Stimulated activated CD8-positive, alpha-beta memory T cell treated with anti-CD3 and anti-CD28 coated beads, Interleukin-15, amount 100 ng/mL, for 4 hours (primary cell): ENCODE data around the gene CRPPA.

Source experiments
- DNase-seq, 2 donors: peaks; one replicate each; pipeline ENCODE4 v3.0.0-alpha.2; 2020; ENCODE audit warnings: low read depth in 2 of 2

CRPPA gene

DNA sequence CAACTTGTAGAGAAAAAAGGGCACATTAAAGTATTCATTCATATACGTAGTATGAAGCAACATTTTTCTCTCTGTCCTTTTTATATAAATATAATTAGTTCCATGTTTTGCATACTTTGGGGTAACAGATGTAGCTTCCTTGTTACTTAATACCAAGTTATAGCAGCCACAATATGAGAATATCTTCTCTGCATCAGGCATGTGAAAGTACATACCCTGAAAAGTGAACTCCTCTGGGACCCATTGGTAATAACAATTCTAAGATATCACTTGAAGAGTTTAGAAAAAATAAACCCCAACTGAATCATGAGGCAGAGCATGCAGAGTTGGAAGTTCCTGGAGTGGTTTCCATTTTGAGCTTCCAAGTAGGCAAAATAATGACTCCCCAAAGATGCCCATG is 2.4 kb upstream of the CRPPA start:
- DNase-seq = no peak

DNA sequence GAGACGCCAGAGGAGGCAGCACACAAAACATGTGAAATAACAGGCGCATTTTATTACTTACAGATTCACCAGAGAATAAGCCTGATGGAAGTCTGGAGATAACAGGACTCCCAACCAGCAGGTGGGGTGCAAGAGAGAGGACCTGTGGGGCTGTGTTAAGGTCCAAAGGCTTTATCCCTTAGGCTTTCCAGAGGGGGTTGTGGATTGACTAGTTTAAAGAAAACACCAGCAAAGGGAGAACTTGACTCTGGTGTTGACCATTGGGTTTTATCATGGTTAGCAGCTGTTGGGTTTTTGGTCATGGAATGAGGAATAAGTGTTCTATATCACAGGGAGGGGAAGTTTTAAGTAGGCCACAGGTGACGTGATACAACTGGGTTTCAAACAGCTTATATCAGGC is 1.6 kb upstream of the CRPPA start:
- no peak for DNase-seq

DNA sequence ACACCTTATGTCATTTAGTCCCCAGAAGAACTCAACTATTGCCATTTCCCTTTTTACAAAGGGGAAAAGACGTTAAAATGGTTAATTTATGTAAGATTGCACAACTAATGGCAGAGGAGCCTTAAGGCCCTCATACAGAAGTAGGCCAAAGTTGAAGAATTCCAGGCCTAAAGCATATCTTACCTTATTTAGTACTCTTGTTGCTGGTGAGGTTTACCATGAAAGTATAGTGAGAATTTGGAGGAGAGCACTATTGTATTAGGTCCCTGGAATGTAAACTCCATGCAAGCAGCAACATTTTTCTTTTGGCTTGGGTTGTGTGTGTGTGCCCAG is 731 bp upstream of the CRPPA start:
- no peak for DNase-seq

DNA sequence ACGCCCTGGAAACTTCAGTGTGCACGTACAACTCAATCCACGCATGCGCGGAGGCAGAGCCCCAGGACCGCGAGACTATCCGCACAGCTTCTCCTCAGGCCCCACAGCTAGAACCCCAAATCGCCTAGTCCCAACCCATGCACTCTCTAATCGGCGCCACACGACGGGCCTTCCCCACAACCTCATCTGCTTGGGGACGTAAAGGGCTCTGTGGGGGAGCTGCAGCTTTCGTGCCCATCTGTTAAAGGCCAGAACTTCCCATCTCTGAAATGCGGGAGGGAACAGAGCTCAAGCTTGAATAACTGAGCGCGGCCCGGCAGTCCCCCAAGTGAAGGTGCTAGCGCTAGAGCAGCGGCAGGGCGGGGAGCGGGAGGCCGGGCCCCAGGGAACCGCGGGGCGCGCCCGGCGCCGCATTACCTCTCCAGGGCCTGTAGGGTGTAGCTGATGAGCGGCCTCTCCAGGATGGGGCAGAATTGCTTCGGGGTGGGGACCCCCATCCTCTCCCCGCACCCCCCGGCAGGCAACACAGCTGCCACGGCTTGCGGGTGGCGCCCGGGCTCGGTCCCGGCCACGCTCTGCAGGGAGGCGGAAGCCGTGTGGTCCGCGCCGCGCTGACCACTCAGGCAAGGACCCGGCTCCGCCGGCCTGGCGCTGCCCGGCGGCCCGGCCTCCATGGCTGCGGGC is 547 bp downstream of the CRPPA start:
- peak; percentile 70 to 74 for DNase-seq

DNA sequence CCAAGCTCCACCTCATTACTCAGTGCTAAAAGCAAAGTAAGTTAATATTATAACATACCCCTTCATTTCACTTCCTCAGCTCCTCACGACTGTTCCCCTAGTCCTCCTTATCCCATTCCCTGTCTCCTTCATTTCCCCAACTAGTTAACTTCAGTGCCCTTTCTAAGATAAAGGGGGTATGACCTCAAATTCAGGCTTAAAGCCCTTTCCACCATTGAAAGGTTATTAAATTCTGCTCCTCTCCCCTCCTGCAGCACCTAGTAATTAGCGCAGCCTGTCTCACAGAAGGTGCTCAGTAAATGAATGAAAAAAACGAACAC is 1.0 kb downstream of the CRPPA start:
- DNase-seq = no peak

DNA sequence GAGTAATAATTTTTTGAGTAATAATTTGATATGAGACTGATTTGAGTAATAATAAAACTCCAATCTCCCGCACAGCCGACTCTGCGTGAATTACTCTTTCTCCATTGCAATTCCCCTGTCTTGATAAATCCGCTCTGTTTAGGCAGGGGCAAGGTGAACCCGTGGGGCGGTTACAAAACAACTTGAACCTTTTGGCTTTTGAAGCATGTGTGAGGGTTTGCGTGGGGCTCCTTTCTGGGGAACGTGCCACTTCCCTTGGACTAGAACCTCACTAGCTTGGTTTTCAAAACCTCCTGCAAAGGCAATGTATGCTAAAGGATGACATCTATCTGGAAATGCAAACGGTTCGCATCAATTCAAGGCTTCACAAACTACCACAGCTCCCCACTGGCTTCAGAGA is 1.5 kb downstream of the CRPPA start:
- DNase-seq = no peak

DNA sequence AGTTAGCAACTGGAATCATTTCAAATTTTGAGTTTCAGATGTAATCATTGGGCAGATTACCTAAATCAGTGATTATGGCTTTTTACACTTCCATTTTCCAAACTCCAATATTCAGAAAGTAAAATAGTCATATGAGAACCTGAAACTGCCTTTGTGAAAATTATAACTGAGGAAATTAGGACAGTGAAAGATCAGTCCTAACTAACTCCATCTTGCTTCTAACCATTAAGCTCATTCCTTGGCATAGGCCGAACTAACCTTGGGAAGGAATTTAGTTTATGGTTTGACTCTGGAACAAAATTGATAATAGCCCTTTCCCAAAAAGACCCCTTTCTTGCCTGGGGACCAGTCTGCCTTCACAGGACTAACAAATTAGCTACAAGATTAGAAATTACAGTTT is 2.2 kb downstream of the CRPPA start:
- no peak for DNase-seq

DNA sequence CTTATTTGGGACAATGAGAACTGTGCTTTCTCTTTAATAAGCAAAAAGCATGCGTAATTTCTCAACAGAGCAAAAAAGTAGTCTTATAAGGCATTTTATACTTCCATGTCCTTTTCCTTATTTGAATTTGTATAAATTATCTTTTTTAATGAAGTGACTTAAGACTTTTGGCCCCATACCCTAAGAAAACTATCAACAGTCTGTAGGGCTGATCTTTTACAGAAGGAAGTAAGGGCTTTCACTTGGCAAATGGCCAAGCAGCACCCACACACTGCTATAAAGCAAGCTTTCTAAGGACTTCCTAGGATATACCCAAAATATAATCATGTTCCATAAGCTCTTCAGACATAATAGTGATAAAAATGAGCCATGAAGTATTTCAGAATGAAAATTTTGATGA is 3.4 kb downstream of the CRPPA start:
- DNase-seq = no peak

DNA sequence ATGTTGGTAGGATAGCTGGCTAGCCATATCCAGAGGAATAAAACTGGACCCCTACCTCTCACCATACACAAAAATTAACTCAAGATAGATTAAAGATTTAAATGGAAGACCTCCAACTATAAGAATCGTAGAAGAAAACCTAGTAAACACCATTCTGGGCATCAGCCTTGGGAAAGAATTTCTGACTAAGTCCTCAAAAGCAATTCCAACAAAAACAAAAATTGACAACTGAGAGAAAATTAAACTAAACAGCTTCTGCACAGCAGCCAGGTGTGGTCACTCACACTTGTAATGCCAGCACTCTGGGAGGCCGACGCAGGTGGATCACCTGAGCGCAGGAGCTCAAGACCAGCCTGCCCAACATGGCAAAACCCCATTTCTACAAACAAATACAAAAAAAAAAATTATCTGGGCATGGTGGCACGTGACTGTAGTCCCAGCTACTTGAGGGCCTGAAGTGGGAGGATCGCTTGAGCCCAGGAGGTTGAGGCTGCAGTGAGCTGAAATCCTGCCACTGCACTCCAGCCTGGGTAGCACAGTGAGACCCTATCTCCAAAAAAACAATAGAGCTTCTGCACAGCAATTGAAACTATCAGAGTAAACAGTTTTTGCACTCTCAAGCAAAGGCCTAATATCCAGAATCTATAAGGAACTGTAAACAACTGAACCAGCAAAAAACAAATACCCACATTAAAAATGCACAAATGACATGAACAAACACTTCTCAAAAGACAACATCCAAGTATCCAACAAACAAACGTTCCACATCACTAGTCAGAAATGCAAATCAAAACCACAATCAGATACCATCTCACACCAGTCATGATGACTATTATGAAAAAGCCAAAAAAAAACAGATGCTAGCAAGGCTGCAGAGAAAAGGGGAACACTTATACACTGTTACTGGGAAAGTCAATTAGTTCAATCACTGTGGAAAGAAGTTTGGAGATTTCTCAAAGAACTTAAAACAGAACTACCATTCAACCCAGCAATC is 4.8 kb downstream of the CRPPA start:
- no peak for DNase-seq

DNA sequence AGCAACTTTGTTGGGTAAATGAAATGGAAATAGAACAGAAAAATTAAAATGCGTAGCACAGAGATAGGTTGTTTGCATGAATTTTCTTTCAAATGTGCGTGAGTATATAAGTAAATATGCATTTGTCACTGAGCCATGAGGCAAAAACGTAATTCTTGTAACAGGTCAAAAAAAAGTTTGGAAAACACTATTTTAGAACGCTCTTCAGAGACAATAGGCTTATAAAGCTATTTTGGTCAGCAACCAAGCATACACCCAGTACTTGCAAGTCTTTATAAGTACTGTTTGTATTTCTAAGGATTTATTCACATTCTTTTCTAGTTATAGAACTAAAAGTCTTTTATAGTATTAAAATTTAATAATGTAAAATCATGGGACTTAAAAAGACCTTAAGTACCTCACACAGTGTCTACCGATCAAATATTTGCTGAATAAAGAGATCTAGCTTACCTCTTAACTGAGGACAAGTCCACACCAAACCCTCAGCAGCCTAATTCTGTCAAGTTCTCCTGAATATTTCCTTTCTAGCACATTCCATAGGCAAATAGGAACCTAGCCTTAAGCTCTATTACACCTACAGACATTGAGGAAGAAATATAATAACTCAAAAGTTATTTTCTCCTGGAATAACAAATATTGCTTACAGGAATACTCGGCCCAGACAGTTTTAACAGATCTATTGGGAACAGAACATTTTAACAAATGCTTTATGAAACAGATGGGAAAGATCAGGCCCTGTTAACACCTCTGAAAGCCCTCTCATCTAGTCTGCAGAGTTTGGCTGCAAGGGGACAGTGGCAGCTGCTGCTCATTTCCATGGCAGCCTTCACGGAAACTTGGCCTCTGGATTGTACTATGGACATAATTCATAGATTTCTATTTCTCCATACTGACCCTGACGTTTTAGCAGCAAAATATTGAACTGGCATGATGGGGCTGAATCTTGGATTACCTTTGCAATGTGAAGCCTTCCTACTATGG is 8.8 kb downstream of the CRPPA start:
- DNase-seq = no peak

DNA sequence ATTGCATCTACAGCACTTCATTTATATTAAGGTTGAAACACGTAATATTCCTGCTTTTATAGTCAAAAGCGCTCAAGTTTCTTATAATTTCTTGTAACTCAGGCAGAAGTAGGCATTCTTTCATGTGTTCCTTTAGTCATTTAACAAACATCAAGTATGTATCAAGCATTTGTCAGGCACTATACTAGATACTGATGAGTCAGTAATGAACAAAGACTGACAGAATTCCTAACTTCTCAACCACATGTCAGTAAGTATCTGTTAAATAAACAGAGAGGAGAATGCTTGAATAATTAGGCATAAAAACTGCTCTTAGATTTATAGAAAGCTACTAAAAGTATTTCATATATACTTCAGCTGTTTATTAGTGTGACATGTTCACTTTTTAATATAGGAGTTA is 9.9 kb downstream of the CRPPA start:
- DNase-seq = no peak

DNA sequence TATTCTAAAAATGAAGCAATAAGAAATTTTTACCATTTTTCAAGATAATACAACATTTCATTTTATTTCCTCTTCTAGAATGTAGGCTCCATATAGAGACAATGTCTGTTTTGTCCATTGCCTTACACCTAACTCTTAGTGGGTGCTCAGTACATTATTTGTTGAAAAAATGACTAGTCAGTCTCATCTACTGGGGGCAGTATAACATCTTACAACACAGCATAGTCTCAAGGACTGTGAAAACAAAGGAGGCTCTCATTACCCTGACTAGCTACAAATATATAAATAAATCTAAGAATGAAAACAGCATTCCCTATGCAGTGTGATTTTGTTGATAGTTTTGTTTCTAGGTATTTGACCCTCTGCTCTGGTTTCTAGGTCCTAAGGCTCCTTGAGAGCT is 11.6 kb downstream of the CRPPA start:
- no peak for DNase-seq

DNA sequence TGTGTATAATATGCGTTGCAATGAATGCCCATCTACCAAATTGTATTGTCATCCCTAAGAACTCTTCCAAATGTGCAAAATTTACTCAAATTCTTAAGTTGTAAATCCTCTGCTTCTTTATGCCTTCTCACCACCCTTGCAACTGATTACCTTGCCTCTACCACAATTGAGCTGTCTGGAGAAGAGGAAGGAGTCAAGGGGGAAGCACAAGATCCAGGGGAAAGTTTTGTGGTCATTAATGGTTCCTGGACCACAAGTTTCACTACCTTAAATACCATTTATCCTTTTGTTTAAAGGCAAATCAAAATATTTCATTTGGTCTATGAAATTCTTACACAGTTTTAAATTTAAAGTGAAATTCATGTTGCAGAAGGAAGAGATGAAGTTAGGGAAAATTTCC is 16.7 kb downstream of the CRPPA start:
- no peak for DNase-seq

DNA sequence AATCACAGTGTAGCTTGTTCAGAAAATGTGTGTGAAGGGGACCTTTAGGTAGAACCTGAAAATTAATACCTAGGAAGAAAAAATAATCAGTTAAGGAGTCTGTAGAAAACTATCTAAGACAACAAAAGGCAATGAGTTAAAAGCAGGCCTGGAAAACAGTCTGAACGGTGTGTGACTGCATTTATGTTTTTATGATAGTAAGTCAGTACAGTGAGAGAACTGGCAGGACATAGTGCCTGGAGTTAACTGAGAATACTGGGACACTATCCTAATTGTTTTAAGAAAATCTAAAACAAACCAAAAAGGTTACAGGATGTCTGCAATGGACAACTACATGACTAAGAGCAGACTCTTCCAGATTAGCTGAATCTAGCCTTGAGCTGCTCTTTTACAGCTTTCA is 17.9 kb downstream of the CRPPA start:
- DNase-seq = no peak

DNA sequence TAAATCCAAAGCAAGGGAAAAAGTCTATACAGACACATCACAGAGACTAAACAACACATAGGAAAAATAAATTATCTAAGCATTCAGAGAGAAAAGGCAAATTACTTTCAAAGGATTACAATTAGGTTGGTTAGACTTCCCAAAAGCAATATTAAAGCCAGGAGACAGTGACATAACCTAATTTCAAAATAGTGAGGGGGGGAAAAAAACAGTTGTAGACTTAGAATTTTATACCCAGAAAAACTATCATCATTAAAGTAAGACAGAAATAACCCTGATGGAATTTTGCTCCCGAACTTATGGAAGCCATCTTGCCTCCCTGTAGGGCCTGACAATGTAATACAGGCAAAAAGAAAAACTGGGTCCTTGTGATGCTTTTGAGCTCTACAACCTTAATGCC is 18.4 kb downstream of the CRPPA start:
- no peak for DNase-seq

DNA sequence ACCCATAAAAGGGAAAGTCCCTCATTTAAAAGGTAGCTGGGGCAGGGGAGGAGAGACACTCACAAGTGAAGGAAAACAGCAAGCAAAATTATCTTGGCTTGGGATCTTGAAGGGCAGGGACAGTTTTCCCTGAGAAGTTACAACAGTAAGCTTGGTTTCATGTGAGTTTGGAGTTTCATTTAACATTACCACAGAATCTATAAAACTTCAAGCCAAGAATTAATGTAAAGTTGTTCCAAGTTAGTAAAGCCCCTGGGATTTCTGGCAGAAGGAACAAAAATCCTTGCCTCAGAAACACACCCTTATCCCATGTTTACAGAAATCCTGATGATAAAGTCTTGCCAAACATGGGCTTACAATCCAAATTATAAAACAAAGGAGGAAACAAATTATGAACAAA is 19.2 kb downstream of the CRPPA start:
- no peak for DNase-seq

DNA sequence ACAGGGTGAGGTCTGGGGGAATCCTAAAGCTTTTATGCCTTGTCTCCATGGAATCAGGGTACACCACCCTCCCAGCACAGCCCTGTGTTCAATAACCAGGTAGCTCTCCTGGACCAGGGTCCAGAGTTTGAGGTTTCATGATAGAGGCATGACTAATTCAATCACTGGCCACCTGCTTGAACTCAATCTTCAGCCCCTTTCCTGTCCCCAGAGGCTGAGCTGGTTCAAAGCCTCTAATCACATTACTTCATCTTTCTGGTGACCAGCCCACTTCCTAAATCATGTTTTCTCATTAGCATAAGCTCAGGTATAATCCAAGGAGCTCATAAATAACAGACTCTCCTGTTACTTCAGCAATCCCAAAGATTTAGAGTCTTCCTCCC is 20.5 kb downstream of the CRPPA start:
- no peak for DNase-seq

DNA sequence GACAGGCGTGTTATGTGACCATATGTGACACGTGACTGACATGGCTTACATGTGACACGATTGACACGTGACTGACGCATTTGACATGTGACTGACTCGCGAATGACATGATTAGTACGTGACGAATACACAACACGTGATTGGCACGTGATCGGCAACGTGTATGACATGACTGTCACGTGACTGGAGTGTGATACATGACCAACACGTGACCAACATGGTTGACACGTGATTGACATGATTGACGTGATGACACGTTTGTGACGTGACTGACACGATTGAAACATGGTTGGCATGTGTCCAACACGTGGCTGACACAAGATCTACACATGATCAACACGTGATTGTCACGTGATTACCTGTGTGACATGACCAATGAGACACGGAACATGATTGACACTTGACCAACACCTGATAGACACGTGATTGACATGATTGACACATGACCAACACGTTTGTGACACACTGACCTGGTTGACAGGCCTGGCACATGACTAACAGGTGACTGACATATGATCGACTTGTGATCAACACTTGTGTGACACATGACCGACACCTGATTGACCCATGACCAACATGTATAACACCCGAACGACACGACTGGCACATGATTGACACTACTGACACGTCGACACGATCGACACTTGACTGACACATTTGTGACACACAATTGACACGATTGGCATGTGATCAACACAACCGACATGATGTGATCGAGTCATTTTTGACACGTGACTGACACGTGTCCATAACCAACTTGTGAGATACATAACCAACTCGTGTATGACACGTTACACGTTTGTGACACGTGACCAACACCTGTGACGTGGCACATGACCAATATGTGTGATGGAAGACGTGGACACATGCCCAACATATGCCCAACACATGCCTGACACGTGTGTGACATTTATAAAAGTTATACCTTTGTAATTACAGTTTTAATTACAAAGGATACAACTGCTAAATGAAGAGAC is 21.1 kb downstream of the CRPPA start:
- DNase-seq = no peak

DNA sequence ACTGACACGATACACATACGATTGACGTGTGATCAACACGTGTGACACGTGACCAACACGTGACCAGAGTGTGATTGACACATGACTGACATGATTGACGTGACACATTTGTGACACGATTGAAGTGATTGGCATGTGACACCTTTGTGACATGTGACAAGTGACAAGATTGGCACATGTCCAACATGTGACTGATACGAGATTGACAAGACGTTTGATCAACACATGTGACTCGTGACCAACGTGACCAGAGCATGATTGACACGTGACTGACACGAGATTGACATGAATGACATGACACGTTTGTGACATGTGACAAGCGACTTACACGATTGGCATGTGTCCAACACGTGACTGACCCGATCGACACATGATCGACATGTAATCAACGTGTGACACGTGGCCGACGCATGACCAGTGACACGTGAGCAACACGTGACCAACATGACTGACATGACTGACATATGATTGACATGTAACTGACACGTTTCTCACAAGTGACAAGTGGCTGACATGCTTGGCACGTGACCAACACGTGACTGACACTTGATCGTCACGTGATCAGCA is 22.0 kb downstream of the CRPPA start:
- DNase-seq = no peak

DNA sequence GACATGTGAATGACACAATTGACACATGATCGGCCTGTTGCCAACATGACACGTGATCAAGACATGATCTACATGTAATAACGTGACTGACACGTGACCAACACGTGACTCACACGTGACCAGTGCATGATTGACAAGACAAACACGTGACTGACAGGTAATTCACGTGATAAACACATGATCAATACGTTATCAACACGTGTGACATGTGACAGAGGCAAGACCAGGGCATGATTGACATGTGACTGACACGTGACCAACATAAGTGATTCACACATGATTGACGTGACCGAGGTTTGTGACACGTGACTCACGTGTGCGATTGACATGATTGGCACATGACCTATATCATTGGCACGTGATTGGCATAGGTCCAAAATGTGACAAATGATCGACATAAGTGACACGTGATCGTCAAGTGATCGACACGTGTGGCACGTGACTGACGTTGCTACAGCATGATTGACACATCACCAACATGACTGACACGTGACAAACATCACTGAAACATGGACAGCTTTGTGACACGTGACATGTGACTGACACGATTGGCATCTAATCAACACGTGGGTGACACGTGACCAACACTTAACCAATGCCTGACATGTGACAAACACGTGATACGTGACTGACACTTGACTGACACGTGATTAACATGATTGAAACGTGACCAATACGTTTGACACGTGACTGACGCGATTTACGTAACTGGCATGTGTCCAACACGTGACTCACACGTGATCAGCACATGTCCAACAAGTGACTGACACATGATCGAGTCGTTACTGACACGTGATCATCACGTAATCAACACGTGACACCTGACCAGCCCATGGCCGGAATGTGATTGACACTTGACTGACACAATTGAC is 23.0 kb downstream of the CRPPA start:
- no peak for DNase-seq
